GM18499 (cell line): ENCODE measurements around the gene AHCY.
"Not testable (repeated sequence)": the region's sequence is repeated elsewhere in the genome, so short reads cannot be mapped to it uniquely, and the experiment has no call there.

ENCODE experiments used
- ATAC-seq: cut with Tn5 transposase; IDR thresholded peaks from one replicate; pipeline ENCODE4 v1.9.1; 2021; ENCODE audit warnings: moderate number of reproducible peaks; ENCODE audit not compliant: insufficient read depth, unreplicated experiment

AHCY gene

DNA sequence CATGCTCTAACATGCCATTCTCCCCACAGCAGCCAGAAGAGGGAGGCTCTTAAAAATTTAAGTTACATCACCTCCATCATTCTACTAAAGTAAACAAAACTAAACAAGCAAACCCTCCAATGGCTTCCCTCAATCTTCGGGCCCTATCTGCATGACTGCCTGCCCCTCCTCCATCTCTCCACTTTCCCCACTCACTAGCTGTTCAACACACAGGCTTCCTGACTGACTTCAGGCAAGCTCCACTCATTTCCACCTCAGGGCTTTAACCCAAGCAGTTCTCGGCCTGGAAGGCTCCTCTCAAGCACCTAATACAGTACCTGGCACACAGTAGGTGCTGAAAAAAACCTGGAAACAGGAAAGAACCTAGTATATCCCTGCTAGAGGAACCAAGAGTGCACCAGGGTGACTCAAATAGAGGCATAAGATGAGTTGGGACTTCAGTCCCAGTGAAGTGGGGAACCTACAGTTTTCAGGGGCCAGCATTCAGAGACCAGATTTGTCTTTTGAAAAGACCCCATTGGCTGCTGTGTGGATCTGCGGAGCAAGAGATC is 2.8 kb downstream of the AHCY start:
- no peak for ATAC-seq

DNA sequence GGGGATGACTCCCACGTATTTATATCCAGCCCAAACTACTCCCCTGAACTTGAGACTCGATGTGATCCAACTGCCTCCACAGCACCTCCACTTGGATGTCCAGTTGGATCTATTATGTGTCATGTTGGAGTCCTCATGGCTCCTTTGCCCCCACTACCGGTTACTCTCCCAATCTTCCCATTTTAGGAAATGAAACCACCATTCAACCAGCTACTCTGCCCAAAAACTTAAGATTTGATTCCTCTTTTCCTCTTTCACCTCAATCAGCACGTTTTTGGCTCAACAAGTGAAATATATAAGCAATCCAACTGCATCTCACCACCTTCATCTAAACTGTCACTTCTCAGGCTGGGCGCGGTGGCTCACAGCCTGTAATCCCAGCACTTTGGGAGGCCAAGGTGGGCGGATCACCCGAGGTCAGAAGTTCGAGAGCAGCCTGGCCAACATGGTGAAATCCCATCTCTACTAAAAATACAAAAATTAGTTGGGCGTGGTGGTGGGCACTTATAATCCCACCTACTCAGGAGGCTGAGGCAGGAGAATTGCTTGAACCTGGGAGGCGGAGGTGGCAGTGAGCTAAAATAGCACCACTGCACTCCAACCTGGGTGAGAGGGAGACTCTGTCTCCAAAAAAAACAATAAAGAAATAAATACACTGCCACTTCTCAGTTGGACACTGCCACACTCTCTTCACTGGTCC is 3.4 kb downstream of the AHCY start:
- no peak for ATAC-seq

DNA sequence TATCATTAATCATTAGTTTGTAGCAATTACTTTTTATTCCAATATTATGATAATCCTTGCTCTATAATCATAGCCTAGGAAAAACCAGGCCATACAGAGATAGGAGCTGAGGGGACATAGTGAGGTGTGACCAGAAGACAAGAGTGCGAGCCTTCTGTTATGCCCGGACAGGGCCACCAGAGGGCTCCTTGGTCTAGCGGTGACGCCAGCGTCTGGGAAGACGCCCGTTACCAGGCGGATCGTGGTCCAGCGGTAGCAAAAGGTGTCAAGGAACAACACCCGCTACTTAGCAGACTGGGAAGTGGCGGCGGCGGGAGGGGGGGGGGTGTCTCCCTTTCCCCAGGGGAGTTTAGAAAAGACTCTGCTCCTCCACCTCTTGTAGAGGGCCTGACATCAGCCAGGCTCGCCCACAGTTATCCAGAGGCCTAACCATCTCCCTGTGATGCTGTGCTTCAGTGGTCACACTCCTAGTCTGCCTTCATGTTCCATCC is 4.8 kb downstream of the AHCY start:
- not testable (repeated sequence) for ATAC-seq

DNA sequence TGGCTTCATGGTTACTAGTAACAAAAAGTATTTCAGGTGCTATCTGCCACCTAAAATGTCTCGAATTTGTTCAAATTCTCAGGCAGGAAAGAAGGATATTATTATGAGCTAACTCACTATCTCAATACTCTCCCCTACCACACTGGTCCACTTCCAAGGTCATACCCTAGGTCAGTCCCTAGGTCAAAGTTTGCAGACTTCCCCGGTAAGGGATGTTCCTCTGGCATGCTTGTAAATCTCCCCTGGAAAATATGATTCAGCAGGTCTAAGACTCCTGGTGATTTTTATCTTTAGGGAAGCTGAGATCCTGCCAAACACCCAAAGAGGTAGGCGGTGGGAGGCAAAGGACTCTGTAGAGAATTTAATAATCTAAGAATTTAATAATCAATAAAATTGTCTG is 6.7 kb downstream of the AHCY start:
- no peak for ATAC-seq

DNA sequence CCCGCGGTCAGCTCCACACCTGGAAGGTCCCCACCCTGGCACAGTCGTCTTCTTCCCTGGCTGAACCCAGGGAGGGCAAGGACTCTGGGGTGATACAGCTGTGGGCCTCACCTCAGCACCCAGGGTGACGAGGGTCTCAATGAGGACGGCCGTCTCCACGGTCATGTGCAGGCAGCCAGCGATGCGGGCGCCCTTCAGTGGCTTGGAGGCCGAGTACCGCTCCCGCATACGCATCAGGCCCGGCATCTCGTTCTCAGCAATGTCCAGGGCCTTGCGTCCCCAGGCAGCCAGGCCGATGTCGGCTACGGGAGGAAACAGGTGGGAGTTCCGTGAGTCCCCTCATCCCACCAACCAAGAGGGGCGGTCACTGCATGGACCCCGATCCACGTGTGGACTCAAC is 7.9 kb downstream of the AHCY start:
- no peak for ATAC-seq

GRCh38 chr20:34294563-34294962 is 8.6 kb downstream of the AHCY start:
- ATAC-seq, result no peak

- ATAC-seq, result no peak
Observed at GRCh38 chr20:34293589-34293988, 9.6 kb downstream of the AHCY start.

DNA sequence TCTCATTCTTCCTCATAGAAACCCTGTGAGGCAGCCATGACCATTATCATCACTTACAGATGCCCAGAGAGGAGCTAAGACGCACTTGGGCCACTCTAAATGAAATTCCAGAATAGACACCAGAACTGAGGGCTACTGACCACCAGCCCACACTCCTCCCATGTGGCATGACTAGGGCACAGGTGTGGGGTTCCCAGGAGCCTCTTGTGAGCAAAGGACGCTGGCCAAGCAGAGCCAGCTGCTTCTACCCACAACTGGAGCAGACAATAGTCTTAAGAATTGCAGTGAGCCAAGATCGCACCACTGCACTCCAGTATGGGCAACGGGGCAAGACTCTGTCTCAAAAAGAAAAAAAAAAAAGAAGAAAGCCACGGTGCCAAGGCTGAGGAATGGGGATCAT is 10.0 kb downstream of the AHCY start:
- ATAC-seq, result no peak

DNA sequence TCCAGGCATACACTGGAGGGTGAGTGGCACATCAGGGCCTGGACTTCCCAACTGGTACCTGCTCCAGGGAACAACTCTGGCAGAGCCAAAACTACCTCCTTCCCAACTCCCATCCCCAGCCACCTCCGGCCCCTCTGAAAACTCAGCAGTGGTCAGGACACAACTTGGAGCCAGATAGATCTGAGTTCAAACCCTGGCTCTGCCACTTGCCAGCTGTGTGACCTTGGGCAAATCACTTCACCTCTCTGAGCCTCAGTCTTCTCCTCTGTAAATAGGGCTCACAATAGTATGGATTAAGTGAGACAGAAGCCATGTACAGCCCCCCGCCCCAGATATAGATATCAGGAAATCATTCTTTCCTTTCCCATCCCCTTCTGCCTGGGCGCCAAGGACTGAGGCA is 10.7 kb downstream of the AHCY start:
- ATAC-seq, result no peak

GRCh38 chr20:34290471-34290870 is 12.7 kb downstream of the AHCY start:
- no peak for ATAC-seq

DNA sequence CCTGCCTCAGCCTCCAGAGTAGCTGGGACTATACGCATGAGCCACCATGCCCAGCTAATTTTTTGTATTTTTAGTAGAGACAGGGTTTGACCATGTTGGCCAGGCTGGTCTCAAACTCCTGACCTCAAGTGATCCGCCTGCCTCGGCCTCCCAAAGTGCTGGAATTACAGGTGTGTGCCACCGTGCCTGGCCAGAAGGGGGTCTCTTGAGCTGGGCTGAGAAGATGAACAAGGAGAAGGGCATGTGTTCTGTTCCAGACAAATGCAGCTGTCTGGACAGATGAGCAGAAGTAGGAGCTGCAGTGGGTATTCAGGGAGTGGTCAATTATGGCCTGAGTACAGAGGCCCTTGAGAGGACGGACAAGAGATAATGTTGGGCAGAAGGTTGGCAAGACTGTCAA is 15.7 kb downstream of the AHCY start:
- not testable (repeated sequence) for ATAC-seq

DNA sequence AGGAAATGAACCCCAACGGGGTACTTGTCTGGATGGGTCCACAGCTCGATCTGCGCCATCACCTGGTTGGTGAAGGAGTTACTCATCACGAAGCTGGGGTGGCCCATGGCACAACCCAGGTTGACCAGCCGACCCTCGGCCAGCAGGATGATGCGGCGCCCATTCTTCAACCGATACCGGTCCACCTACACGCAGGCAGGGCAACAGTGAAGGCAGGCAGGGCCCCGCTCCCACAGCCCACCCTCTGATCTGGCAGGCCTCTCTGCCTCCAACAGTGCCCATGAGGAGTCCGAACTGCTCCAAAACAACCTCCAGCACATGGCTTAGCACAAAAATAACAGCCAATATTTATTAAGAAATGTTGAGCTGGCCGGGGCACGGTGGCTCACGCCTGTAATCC is 17.7 kb downstream of the AHCY start:
- no peak for ATAC-seq

GRCh38 chr20:34283844-34284243 is 19.3 kb downstream of the AHCY start:
- no peak for ATAC-seq

GRCh38 chr20:34282041-34282440 is 21.1 kb downstream of the AHCY start:
- no peak for ATAC-seq

DNA sequence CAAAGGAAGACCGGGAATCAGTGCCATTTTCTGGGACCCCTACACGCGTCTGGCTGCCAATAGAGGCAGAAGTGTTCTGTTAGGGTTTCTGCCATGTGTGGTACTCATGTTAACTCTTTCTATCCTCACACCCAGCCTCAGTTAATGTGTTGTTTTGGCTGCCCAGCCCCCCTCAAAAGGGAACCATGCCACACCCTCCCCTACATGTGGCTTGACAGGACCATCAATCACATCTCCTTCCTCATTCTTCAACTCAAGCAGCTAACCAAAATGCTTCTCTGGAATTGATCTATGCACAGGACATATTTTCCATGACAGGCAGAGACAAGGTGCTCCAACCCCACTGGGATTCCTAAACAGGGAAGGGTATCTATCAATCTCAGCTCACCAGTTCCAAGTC is 22.0 kb downstream of the AHCY start:
- ATAC-seq, result no peak

DNA sequence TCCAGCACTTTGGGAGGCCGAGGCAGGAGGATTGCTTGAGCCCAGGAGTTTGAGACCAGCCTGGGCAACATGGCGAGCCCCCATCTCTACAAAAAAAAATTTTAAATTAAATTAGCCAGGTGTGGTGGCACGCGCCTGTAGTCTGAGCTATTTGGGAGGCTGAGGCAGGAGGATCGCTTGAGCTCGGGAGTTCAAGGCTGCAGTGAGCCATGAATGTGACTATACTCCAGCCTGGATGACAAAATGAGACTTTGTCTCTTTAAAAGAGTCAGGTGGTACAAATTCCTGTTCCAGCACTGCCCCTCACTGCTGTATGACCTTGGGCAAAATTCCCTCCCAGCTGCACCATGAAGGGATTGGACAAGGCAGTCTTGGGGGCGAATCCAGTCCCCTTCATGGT is 28.5 kb downstream of the AHCY start:
- ATAC-seq, result no peak

GRCh38 chr20:34271956-34272355 is 31.2 kb downstream of the AHCY start:
- no peak for ATAC-seq

DNA sequence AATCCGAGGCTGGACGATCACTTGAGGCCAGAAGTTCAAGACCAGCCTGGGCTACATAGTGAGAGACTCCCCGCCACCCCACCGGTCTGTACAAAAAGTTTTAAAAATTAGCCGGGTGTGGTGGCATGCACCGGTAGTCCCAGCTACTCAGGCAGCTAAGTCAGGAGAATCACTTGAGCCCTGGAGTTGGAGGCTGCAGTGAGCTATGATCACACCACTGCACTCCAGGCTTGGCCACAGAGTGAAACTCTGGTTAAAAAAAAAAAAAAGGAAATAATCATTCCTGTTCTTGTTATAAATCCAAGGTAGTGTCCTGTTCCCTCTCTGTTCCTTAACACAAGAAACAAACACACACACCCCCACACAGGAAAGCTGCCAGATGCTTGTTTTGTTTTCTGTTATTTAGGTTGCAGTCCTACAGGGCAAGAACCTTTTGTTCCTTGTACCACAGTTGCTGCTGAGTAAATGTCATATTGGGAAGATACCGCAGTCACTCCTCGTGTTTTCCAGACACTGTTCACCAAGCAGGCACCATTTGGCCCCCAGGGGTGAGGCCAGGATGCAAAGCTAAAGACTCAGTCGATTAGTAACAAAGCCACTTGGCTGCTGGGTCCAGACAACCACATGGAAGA is 33.0 kb downstream of the AHCY start:
- no peak for ATAC-seq

GRCh38 chr20:34268851-34269636 is 34.1 kb downstream of the AHCY start:
- ATAC-seq, result no peak

GRCh38 chr20:34268145-34268544 is 35.0 kb downstream of the AHCY start:
- no peak for ATAC-seq

DNA sequence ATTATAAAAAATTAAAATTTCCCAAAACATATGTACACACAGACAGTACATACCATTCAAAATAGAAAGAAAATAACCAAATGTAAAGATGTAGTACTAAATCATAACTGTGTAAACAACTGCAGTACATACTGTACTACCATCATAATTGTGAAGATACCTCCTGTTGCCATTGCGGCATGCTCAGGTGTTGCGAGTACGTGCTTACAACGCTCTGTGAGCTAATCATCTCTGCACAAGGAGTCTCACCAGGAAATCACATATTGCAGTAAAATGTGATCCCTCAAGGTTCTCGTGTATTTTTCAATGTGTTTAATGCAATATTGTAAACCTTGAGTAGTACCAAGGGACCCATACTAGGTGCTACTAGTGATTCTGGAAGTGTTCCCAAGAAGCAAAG is 39.0 kb downstream of the AHCY start:
- ATAC-seq, result no peak
